Measurements from ENCODE around the gene H2AZ2.
"Not testable (repeated sequence)": the region's sequence is repeated elsewhere in the genome, so short reads cannot be mapped to it uniquely, and the experiment has no call there.

- not testable (repeated sequence) for TF ChIP-seq CTCF (conservative IDR thresholded peaks at IDR 0.05); EZH2 (IDR thresholded peaks at IDR 0.05; ENCODE audit: low read depth)
Measured at GRCh38 chr7:44871918-44872317, 24.0 kb upstream of the H2AZ2 start.

All from PC-9 (cell line).